DOHH2 (cell line): Measurements from ENCODE around the gene GRM5.
"Not testable (repeated sequence)": the region's sequence is repeated elsewhere in the genome, so short reads cannot be mapped to it uniquely, and the experiment has no call there.

Experiments
- H3F3A ChIP-seq: fragments of 200-600 bp; sonication (generic), shearing (Covaris generic); 2 replicates; pipeline ENCODE4 v1.6.0; 2016; ENCODE audit warnings: antibody characterized with exemption, mild to moderate bottlenecking; ENCODE audit not compliant: control insufficient read depth, insufficient read depth
- H3K27ac ChIP-seq: fragments of 200-600 bp; sonication (generic); 2 replicates; pipeline ENCODE4 v1.5.1; 2014; ENCODE audit warnings: low read depth, mild to moderate bottlenecking, low read length, moderate library complexity
- H3K27me3 ChIP-seq: fragments of 200-600 bp; sonication (generic); 2 replicates; pipeline ENCODE4 v1.6.1; 2014; ENCODE audit warnings: mild to moderate bottlenecking, low read length, mixed read lengths; ENCODE audit not compliant: control insufficient read depth
- H3K36me3 ChIP-seq: fragments of 200-600 bp; sonication (generic); 2 replicates; pipeline ENCODE4 v1.6.1; 2014; ENCODE audit warnings: mild to moderate bottlenecking, low read length, moderate library complexity, mixed read lengths; ENCODE audit not compliant: control insufficient read depth
- H3K4me1 ChIP-seq: fragments of 200-600 bp; sonication (generic); 2 replicates; pipeline ENCODE4 v1.6.1; 2014; ENCODE audit warnings: mild to moderate bottlenecking, low read length, mixed read lengths; ENCODE audit not compliant: control insufficient read depth
- H3K4me2 ChIP-seq: fragments of 200-600 bp; sonication (generic); 2 replicates; pipeline ENCODE4 v1.6.0; 2014; ENCODE audit warnings: mild to moderate bottlenecking, low read length, moderate library complexity
- H3K4me3 ChIP-seq: fragments of 200-600 bp; sonication (generic); 2 replicates; pipeline ENCODE4 v1.5.1; 2014; ENCODE audit warnings: mild to moderate bottlenecking, low read length, mixed read lengths
- H3K79me2 ChIP-seq: fragments of 200-600 bp; sonication (generic); 2 replicates; pipeline ENCODE4 v1.6.1; 2014; ENCODE audit warnings: mild to moderate bottlenecking, low read length, mixed read lengths; ENCODE audit not compliant: control insufficient read depth
- H3K9me2 ChIP-seq: fragments of 200-600 bp; sonication (generic); replicated peaks from 2 replicates; pipeline ENCODE4 v1.6.1; 2014; ENCODE audit warnings: mild to moderate bottlenecking, low read length, mixed read lengths; ENCODE audit not compliant: control insufficient read depth
- H3K9me3 ChIP-seq: fragments of 200-600 bp; sonication (generic); 2 replicates; pipeline ENCODE4 v1.6.1; 2014; ENCODE audit warnings: antibody characterized with exemption, low read length, mixed read lengths; ENCODE audit not compliant: control insufficient read depth, insufficient read depth
- H4K20me1 ChIP-seq: fragments of 200-600 bp; sonication (generic); 2 replicates; pipeline ENCODE4 v1.6.0; 2014; ENCODE audit warnings: low read depth, mild to moderate bottlenecking, antibody characterized with exemption, low read length, moderate library complexity; ENCODE audit not compliant: control insufficient read depth, insufficient read depth
- EZH2phosphoT487 ChIP-seq: fragments of 200-600 bp; sonication (generic); IDR thresholded peaks from 2 replicates; pipeline ENCODE4 v1.6.1; 2017; ENCODE audit warnings: borderline replicate concordance, mild to moderate bottlenecking, antibody characterized with exemption, low read length, moderate library complexity, mixed read lengths
- TF ChIP-seq, protein P1 (sequence below): fragments of 200-600 bp; sonication (generic); IDR thresholded peaks from one replicate; pipeline ENCODE4 v1.5.1; 2014; ENCODE audit warnings: antibody characterized with exemption, mild to moderate bottlenecking, low read depth, low read length; ENCODE audit not compliant: poor library complexity, severe bottlenecking

Gene GRM5

DNA sequence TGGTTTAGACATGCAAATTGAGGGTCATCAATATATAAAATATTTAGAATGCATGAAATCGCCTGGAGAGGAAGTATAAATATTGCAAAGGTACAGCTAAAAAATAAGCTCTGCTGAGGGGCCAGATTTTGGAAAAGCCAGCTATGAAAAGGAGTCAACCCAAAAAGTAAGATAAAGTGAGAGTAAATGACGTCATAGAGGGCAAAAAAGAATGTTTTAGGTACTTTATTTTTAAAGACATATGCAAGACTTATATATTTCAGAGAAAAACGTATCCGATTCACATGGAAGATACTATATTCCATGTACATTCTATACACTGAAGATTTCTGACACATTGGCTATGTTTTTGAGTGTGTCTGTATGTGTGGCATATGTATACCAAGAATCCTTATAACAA is 13.6 kb downstream of the GRM5 start:
- Histone ChIP-seq H3K27me3 (no peaks in the 10 kb centered on the region), H3K4me3 (no peak overlapping the region), H3K36me3 (no peaks in the 10 kb centered on the region), H4K20me1 (no peaks in the 10 kb centered on the region), H3K79me2 (no peaks in the 10 kb centered on the region), H3K27ac (no peak overlapping the region), H3K4me1 (no peaks in the 10 kb centered on the region), H3F3A (no peaks in the 10 kb centered on the region), H3K9me3 (no peaks in the 10 kb centered on the region), H3K9me2 (no peaks in the 10 kb centered on the region), H3K4me2 (no peak overlapping the region)
- TF ChIP-seq, protein P1, sequence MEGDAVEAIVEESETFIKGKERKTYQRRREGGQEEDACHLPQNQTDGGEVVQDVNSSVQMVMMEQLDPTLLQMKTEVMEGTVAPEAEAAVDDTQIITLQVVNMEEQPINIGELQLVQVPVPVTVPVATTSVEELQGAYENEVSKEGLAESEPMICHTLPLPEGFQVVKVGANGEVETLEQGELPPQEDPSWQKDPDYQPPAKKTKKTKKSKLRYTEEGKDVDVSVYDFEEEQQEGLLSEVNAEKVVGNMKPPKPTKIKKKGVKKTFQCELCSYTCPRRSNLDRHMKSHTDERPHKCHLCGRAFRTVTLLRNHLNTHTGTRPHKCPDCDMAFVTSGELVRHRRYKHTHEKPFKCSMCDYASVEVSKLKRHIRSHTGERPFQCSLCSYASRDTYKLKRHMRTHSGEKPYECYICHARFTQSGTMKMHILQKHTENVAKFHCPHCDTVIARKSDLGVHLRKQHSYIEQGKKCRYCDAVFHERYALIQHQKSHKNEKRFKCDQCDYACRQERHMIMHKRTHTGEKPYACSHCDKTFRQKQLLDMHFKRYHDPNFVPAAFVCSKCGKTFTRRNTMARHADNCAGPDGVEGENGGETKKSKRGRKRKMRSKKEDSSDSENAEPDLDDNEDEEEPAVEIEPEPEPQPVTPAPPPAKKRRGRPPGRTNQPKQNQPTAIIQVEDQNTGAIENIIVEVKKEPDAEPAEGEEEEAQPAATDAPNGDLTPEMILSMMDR = no peak

DNA sequence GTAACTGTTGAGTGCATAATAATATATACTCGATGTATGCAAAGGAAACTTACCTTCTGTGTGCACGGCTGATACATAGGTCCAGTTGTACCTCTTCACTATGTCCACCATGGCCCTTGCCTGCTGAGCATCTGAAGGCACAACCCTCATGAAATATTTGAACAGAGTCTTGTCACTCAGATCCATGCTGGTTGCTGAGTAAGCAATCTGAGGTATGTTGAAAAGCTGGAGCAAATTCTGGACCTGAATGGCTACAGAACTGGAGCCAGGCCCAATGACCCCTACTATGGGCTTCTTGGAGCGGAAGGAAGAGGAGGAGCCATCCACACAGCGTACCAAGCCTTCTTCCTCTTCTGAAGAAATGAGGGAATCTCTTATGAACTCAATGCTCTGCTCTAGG is 18.6 kb downstream of the GRM5 start:
- not testable (repeated sequence) for H3K27me3 ChIP-seq, H4K20me1 ChIP-seq, H3K4me3 ChIP-seq, H3K4me2 ChIP-seq, H3K9me2 ChIP-seq, H3K79me2 ChIP-seq, H3K36me3 ChIP-seq, H3K4me1 ChIP-seq, H3K9me3 ChIP-seq, H3F3A ChIP-seq, H3K27ac ChIP-seq

DNA sequence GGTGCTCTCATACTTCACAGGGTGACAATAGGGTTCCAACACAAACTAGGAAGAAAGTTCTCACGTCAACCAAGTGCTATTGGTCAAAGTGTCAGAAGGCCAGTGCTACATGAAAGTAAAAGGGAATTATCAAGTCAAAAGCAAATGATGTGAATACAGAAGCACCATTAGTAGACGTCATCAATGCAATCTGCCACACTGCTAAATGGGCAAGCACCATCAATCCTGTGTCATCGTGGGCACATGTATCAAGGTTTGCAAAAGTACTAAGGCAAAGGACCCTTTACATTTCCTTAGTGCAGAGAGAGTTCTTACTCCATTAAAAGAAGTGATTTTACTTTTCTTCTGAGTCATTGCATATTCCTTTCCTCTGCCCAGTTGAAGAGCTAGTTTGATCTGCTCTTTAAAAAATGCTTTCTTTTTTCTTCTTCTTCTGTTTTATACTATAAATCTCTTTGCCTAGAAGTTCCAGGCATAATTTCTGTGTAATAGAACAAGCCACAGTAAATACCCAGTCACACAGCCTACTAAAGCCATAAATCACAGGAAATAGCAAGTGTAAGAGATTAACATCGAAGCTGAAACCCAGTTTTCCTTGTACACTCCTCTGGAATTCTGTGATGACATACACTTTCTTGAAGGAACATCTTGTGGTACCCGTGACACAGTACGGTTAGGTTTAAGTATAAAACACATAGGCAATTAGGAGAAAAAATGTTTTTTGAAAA is 21.8 kb downstream of the GRM5 start:
- not testable (repeated sequence) for H3K27ac ChIP-seq, H3K9me3 ChIP-seq, H3K36me3 ChIP-seq, H3K9me2 ChIP-seq, H3K4me3 ChIP-seq, H4K20me1 ChIP-seq, H3K27me3 ChIP-seq, H3F3A ChIP-seq, H3K4me2 ChIP-seq, H3K4me1 ChIP-seq, H3K79me2 ChIP-seq

DNA sequence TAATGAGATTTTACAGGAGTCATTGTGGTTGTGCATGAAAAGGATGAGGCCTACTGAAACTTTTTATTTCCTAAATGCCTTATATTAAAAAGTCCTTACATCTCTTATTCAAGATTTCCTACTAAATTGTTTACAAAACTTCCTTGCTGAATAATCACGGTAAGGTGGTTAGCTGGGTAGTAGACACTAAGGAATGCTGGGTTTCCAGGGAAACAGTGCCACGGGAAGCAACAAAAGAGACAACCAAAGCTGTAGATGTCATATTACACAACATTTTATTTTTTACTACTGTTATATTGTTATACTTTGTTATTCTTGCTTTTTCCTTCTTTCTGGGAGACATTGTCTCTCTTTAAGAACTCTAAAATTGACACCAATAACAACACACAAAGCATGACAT is 36.1 kb downstream of the GRM5 start:
- H3K9me2 ChIP-seq, H3K4me2 ChIP-seq, H3K9me3 ChIP-seq, H3K36me3 ChIP-seq, H3K79me2 ChIP-seq, H3K27ac ChIP-seq, H3K4me1 ChIP-seq, H3K27me3 ChIP-seq, H4K20me1 ChIP-seq, H3F3A ChIP-seq, H3K4me3 ChIP-seq: not testable (repeated sequence)

DNA sequence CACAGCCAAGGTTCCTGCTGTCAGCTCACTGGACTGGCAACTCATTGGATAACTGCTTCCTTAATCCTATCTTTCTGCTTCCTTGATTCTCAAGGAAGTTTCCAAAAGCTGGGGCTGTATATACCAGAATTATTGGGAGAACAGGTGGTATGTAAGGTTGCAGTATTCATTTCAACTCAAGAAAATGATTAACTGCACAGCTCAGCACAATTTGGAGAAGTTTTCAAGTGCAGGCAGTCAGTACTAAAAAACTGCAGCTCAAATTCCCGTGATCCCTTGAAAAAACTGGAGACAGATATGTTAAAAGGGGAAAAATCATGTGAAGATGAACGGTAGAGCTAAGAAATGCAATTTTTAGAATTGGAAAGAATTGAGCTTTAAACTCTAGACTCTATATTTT is 44.4 kb downstream of the GRM5 start:
- no peaks in the 10 kb centered on the region for H4K20me1 ChIP-seq
- H3K4me3 ChIP-seq = no peak overlapping the region
- no peak overlapping the region for H3K27ac ChIP-seq
- no peaks in the 10 kb centered on the region for H3K9me2 ChIP-seq
- no peaks in the 10 kb centered on the region for H3K9me3 ChIP-seq
- no peaks in the 10 kb centered on the region for H3K79me2 ChIP-seq
- no peak overlapping the region for H3K4me2 ChIP-seq
- no peaks in the 10 kb centered on the region for H3K27me3 ChIP-seq
- no peaks in the 10 kb centered on the region for H3F3A ChIP-seq
- no peaks in the 10 kb centered on the region for H3K36me3 ChIP-seq
- H3K4me1 ChIP-seq = no peaks in the 10 kb centered on the region
- TF ChIP-seq, protein P1 = no peak
- TF ChIP-seq EZH2phosphoT487 = no peak

DNA sequence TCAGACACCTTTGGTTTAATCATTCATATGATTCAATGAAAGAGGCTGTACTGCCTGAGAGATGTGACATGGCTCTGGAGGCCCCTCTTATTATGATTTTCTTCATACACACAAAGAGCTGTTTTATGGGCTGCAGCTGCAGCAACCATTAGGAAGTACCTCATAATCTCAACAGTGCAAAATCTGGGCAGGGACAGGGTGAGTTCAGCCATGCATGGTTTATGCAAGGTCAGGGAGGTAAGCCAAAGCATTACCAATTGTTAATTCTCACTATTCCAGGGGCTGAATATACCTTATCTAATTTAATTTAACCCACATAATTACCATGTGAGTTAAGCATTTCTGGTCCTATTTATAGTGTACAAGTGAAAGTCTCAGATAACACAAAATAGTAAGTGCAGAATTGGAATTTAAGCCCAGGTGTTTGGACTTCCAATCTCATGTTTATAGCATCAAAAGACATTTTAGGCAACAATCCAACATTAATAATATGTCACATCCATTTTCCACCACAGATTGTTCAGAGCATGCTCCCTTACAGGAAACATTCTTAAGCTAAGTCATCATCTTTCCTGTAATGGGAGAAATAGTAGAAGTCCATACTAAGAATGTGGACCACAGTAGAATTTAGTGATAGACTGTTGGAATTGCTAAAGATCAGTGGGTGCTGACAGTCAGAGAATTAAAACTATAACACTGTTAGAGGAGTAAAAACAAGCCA is 45.8 kb downstream of the GRM5 start:
- not testable (repeated sequence) for H3K4me2 ChIP-seq, H3K27ac ChIP-seq, H4K20me1 ChIP-seq, H3K9me2 ChIP-seq, H3K4me3 ChIP-seq, H3F3A ChIP-seq, H3K9me3 ChIP-seq, H3K27me3 ChIP-seq, H3K79me2 ChIP-seq, H3K36me3 ChIP-seq, H3K4me1 ChIP-seq
